K562 (cell line): ENCODE measurements around the gene NADSYN1. TPM values are rescaled to one million over a fixed set of nuclear protein-coding genes. Genes with fewer than 3 reads are reported as not detected.

ENCODE experiments used
- ATAC-seq: fragments of 200-7000 bp; cut with Tn5 transposase; 3 replicates; pipeline ENCODE4 v1.9.1; 2020; ENCODE audit warnings: moderate library complexity
- BruUV-seq: library from RNA; stranded (reverse); fragments of 400-500 nt; replicated peaks from 2 replicates; lab custom pipeline; 2021; lab: Mats Ljungman, UMichigan
- CTCF ChIA-PET: fragments of 300-600 bp; formaldehyde crosslinking; extraction: SDS; loops from one replicate; lab custom pipeline; 2021; ENCODE audit warnings: low intra/inter-chr PET ratio; lab: Yijun Ruan, JAX
- POLR2A ChIA-PET: fragments of 300-600, 350-650 bp; sonication (Branson Sonifier 250); formaldehyde crosslinking; extraction: SDS; loops from one replicate; lab custom pipeline; 2021; ENCODE audit warnings: antibody characterized with exemption, inconsistent platforms; lab: Yijun Ruan, JAX
- DNase-seq, 4 experiments: peaks; one replicate each; pipeline versions ENCODE4 v3.0.0 to v3.0.0-alpha.2; 2011 to 2018; ENCODE audit warnings: low spot score in 3 of 4, mixed read lengths in 3 of 4; ENCODE audit errors: extremely low read depth in 1 of 4
- FAIRE-seq: peaks from 2 replicates; lab custom pipeline; 2011; peaks lifted over from hg19 to GRCh38; lab: Jason Lieb, UNC
- H2AFZ ChIP-seq: 2 replicates; pipeline ENCODE4 v1.6.0; 2011; ENCODE audit warnings: low read depth, low read length, control low read depth, inconsistent platforms
- H3K27ac ChIP-seq: fragments of 200-600 bp; 3 replicates; pipeline ENCODE4 v1.8.0; 2011; ENCODE audit warnings: low read depth, mild to moderate bottlenecking, control low read depth, inconsistent platforms, low read length, moderate library complexity, mixed read lengths; ENCODE audit errors: extremely low read depth
- H3K27me3 ChIP-seq, 2 experiments: fragments of 300-600 bp in 1 of 2; 2 replicates in 1 of 2; 3 replicates in 1 of 2; pipeline versions ENCODE4 v1.6.0 to v1.8.0; 2011; ENCODE audit warnings: inconsistent platforms in 2 of 2, low read length in 2 of 2, mild to moderate bottlenecking in 1 of 2, mixed read lengths in 1 of 2, moderate library complexity in 1 of 2; ENCODE audit not compliant: control insufficient read depth in 2 of 2, insufficient read depth in 2 of 2
- H3K36me3 ChIP-seq: fragments of 300-600 bp; 3 replicates; pipeline ENCODE4 v1.8.0; 2011; ENCODE audit warnings: mild to moderate bottlenecking, low read length, inconsistent platforms; ENCODE audit not compliant: control insufficient read depth, insufficient read depth
- H3K4me1 ChIP-seq, 2 experiments: fragments of 200-600 bp in 1 of 2; replicated peaks in 1 of 2; 2 replicates in 1 of 2; 3 replicates in 1 of 2; pipeline versions ENCODE4 v1.5.1 to v1.8.0; 2011; ENCODE audit warnings: inconsistent platforms in 2 of 2, low read length in 2 of 2, mild to moderate bottlenecking in 1 of 2, mixed read lengths in 1 of 2, moderate library complexity in 1 of 2; ENCODE audit not compliant: control insufficient read depth in 2 of 2, insufficient read depth in 2 of 2
- H3K4me2 ChIP-seq: 2 replicates; pipeline ENCODE4 v1.6.1; 2011; ENCODE audit warnings: low read length, control low read depth, inconsistent platforms, mixed read lengths; ENCODE audit not compliant: insufficient read depth
- H3K4me3 ChIP-seq: fragments of 200-600 bp; sonication (generic), shearing (Covaris generic); 2 replicates; pipeline ENCODE4 v1.5.1; 2016; ENCODE audit warnings: control low read depth, inconsistent platforms
- H3K79me2 ChIP-seq: fragments of 200-600 bp; 3 replicates; pipeline ENCODE4 v1.8.0; 2011; ENCODE audit warnings: low read length, inconsistent platforms; ENCODE audit not compliant: control insufficient read depth, insufficient read depth
- H3K9ac ChIP-seq, 2 experiments: 2 replicates each; pipeline versions ENCODE4 v1.6.0 to v1.6.1; 2011; ENCODE audit warnings: low read depth in 2 of 2, low read length in 2 of 2, control low read depth in 1 of 2, inconsistent platforms in 1 of 2, mild to moderate bottlenecking in 1 of 2, mixed read lengths in 1 of 2; ENCODE audit not compliant: insufficient read depth in 1 of 2
- H3K9me1 ChIP-seq: one replicate; pipeline ENCODE4 v1.6.0; 2011; ENCODE audit warnings: inconsistent platforms, mild to moderate bottlenecking, low read length, moderate library complexity; ENCODE audit not compliant: control insufficient read depth, insufficient read depth
- H3K9me3 ChIP-seq: replicated peaks from 2 replicates; pipeline ENCODE4 v1.5.1; 2011; ENCODE audit warnings: low read depth, low read length, inconsistent platforms; ENCODE audit not compliant: control insufficient read depth, insufficient read depth
- H4K20me1 ChIP-seq: replicated peaks from 2 replicates; pipeline ENCODE4 v1.6.1; 2011; ENCODE audit warnings: low read length, inconsistent platforms, mixed read lengths; ENCODE audit not compliant: control insufficient read depth, insufficient read depth
- CBX1 ChIP-seq: sonication (generic); IDR thresholded peaks from 2 replicates; pipeline ENCODE4 v1.6.1; 2016; ENCODE audit warnings: antibody characterized with exemption, low read depth, mild to moderate bottlenecking
- IFI16 ChIP-seq: fragments of 250-450 bp; sonication (Bioruptor Pico); IDR thresholded peaks from 2 replicates; pipeline ENCODE4 v2.1.2; 2022; ENCODE audit warnings: mild to moderate bottlenecking, inconsistent platforms
- THRB ChIP-seq: fragments of 450-650 bp; formaldehyde crosslinking; conservative IDR thresholded peaks from 2 replicates; pipeline ENCODE4 v1.4.0; 2022; ENCODE audit warnings: mild to moderate bottlenecking, missing genetic modification characterization
- ZNF444 ChIP-seq: fragments of 250-450 bp; sonication (Bioruptor Pico); IDR thresholded peaks from 2 replicates; pipeline ENCODE4 v1.4.0; 2020; ENCODE audit warnings: mild to moderate bottlenecking, moderate library complexity
- WGBS: fragments of 100-300 bp; shearing (Covaris generic); methylation state at CpG from one replicate; pipeline ENCODE4 v1.1.6; 2016; ENCODE audit warnings: low coverage, mixed read lengths; ENCODE audit not compliant: insufficient coverage; ENCODE audit errors: missing lambda C conversion rate; 5-methylcytosine and 5-hydroxymethylcytosine counted together
- in situ Hi-C: fragments of 300-500 bp; cut with MboI; formaldehyde crosslinking; loops from 4 replicates; pipeline ENCODE4 v1.15.0; 2018; ENCODE audit warnings: inconsistent platforms, mixed read lengths
- intact Hi-C: fragments of 100-400 bp; cut with micrococcal nuclease; formaldehyde crosslinking; loops from 2 replicates; pipeline ENCODE4 v1.14.2; 2022
- polyA plus RNA-seq, 8 experiments: library from polyadenylated mRNA; depleted of rRNA in 4 of 8; stranded (reverse) in 5 of 8; unstranded in 3 of 8; fragments of >200 nt; fragmentation: Nextera tagmentation in 2 of 8; fragmentation: Illumina TruSeq in 1 of 8; extraction: Ambion mirVana in 2 of 8; extraction: Trizol in 1 of 8; gene quantifications; 2 replicates each; pipeline versions ENCODE4 v1.2.1 to v1.2.3, GENCODE V29; 2011 to 2014; ENCODE audit warnings: inconsistent platforms in 1 of 8, missing spikeins in 1 of 8
- total RNA-seq, 7 experiments: library from RNA; depleted of rRNA in 6 of 7; stranded (reverse); fragments of >200 nt in 6 of 7; fragmentation: Illumina TruSeq in 2 of 7; extraction: Trizol in 2 of 7; gene quantifications; 2 replicates each; pipeline versions ENCODE4 v1.2.1 to v1.2.3, GENCODE V29; 2011 to 2021; ENCODE audit warnings: low replicate concordance in 1 of 7

NADSYN1 gene
- total and polyA plus RNA-seq, 9 of the 15 experiments (the other 6 are each of a cell fraction or from before 2014, with no cell fraction given) = 12.7 to 57.3 (median 42.1) TPM

GRCh38 chr11:71476926-71477640 is 24.1 kb downstream of the NADSYN1 start:
- no peak for DNase-seq
- no peak for TF ChIP-seq THRB (CRISPR knock-in tag)
- no peak for TF ChIP-seq IFI16 (CRISPR knock-in tag)
- TF ChIP-seq CBX1 = no peak
- TF ChIP-seq ZNF444 (CRISPR knock-in tag) = no peak
- no peaks in the 10 kb centered on the region for H3K79me2 ChIP-seq
- WGBS = 86% methylated on average over 25 of the region's 34 CpGs
- peaks cover 74% of the 10 kb centered on the region; the same call in 2 of the 3 replicates for H3K36me3 ChIP-seq
- H2AFZ ChIP-seq = no peak overlapping the region
- no peak overlapping the region for H3K4me3 ChIP-seq
- in situ Hi-C loops (no loop called here), intact Hi-C loops (no loop called here)
- ChIA-PET CTCF (no interaction called here), POLR2A (no interaction called here)
- no peak overlapping the region; a peak in 1 of 4 replicates for H3K9ac ChIP-seq
- H3K27ac ChIP-seq = no peak overlapping the region
- H3K27me3 ChIP-seq = no peaks in the 10 kb centered on the region
- no peaks in the 10 kb centered on the region for H4K20me1 ChIP-seq
- no peaks in the 10 kb centered on the region for H3K9me3 ChIP-seq
- H3K4me1 ChIP-seq = peaks cover 0 to 15% of the 10 kb centered on the region in 2 experiments; a peak in 3 of 5 replicates
- H3K4me2 ChIP-seq = no peak overlapping the region
- no peaks in the 10 kb centered on the region for H3K9me1 ChIP-seq
- BruUV-seq = no TSS peak
- no peak for FAIRE-seq
- no peak for ATAC-seq
